Ishikawa (cell line): ENCODE data around the gene LCA5.

ENCODE experiments used
- CEBPB ChIP-seq: IDR thresholded peaks from 2 replicates; pipeline ENCODE4 v1.6.1; 2012
- CREB1 ChIP-seq: IDR thresholded peaks from 2 replicates; pipeline ENCODE4 v1.6.1; 2012; ENCODE audit warnings: low read depth
- EGR1 ChIP-seq: IDR thresholded peaks from 2 replicates; pipeline ENCODE4 v1.6.1; 2012
- EP300 ChIP-seq: IDR thresholded peaks from 2 replicates; pipeline ENCODE4 v1.6.1; 2012; ENCODE audit warnings: borderline replicate concordance
- FOXM1 ChIP-seq: IDR thresholded peaks from 2 replicates; pipeline ENCODE4 v1.6.1; 2012; ENCODE audit warnings: low read depth, borderline replicate concordance
- MAX ChIP-seq: IDR thresholded peaks from 2 replicates; pipeline ENCODE4 v1.6.1; 2012
- NFIC ChIP-seq: IDR thresholded peaks from 2 replicates; pipeline ENCODE4 v1.6.1; 2012
- RAD21 ChIP-seq: IDR thresholded peaks from 2 replicates; pipeline ENCODE4 v1.6.1; 2012; ENCODE audit warnings: low read depth
- TAF1 ChIP-seq: IDR thresholded peaks from 2 replicates; pipeline ENCODE4 v1.6.1; 2012; ENCODE audit warnings: low read depth, mild to moderate bottlenecking
- TCF12 ChIP-seq: IDR thresholded peaks from 2 replicates; pipeline ENCODE4 v1.6.1; 2012; ENCODE audit warnings: low read depth
- TEAD4 ChIP-seq: IDR thresholded peaks from 2 replicates; pipeline ENCODE4 v1.6.1; 2012
- YY1 ChIP-seq: IDR thresholded peaks from 2 replicates; pipeline ENCODE4 v1.6.1; 2012; ENCODE audit warnings: low read depth
- ZBTB7A ChIP-seq: IDR thresholded peaks from 2 replicates; pipeline ENCODE4 v1.6.1; 2012; ENCODE audit warnings: low read depth
- TF ChIP-seq, protein P1 (sequence below): IDR thresholded peaks from 2 replicates; pipeline ENCODE4 v1.6.1; 2012; ENCODE audit warnings: low read depth, mild to moderate bottlenecking
- TF ChIP-seq, protein P2 (sequence below): IDR thresholded peaks from 2 replicates; pipeline ENCODE4 v1.6.1; 2012

The LCA5 gene

GRCh38 chr6:79548304-79548703, 11.1 kb upstream of the LCA5 start:
- TF ChIP-seq RAD21 (no peak), EP300 (no peak), YY1 (no peak), CREB1 (no peak), MAX (no peak), ZBTB7A (no peak)
- TF ChIP-seq, protein P1, sequence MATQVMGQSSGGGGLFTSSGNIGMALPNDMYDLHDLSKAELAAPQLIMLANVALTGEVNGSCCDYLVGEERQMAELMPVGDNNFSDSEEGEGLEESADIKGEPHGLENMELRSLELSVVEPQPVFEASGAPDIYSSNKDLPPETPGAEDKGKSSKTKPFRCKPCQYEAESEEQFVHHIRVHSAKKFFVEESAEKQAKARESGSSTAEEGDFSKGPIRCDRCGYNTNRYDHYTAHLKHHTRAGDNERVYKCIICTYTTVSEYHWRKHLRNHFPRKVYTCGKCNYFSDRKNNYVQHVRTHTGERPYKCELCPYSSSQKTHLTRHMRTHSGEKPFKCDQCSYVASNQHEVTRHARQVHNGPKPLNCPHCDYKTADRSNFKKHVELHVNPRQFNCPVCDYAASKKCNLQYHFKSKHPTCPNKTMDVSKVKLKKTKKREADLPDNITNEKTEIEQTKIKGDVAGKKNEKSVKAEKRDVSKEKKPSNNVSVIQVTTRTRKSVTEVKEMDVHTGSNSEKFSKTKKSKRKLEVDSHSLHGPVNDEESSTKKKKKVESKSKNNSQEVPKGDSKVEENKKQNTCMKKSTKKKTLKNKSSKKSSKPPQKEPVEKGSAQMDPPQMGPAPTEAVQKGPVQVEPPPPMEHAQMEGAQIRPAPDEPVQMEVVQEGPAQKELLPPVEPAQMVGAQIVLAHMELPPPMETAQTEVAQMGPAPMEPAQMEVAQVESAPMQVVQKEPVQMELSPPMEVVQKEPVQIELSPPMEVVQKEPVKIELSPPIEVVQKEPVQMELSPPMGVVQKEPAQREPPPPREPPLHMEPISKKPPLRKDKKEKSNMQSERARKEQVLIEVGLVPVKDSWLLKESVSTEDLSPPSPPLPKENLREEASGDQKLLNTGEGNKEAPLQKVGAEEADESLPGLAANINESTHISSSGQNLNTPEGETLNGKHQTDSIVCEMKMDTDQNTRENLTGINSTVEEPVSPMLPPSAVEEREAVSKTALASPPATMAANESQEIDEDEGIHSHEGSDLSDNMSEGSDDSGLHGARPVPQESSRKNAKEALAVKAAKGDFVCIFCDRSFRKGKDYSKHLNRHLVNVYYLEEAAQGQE = no peak
- TF ChIP-seq, protein P2, sequence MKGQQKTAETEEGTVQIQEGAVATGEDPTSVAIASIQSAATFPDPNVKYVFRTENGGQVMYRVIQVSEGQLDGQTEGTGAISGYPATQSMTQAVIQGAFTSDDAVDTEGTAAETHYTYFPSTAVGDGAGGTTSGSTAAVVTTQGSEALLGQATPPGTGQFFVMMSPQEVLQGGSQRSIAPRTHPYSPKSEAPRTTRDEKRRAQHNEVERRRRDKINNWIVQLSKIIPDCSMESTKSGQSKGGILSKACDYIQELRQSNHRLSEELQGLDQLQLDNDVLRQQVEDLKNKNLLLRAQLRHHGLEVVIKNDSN = no peak

DNA sequence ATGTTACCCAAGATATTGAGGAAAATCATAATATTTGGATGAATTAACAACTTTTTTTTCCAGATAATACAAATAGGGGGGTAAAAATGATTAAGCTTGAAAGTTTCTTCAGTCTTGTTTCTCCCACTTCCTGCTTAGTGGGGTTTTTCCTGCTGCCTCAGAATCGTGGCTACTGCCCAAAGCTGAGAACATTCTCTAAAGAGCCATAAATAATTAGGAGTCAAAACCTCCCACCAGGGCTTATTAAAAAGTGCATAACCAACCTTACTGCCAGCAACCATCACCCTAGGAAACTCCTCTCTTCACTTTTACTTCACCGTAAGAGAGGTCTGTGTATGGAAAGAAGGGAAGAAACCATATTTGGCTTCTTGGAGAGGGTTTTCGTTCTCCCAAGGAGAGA, 9.0 kb upstream of the LCA5 start:
- TF ChIP-seq EGR1 (no peak), RAD21 (no peak), EP300 (no peak), TCF12 (no peak), NFIC (no peak), TAF1 (no peak), FOXM1 (no peak)

- no peak for TF ChIP-seq TEAD4
- TF ChIP-seq FOXM1 = no peak
- TF ChIP-seq, protein P1 = no peak
- no peak for TF ChIP-seq CEBPB
- TF ChIP-seq YY1 = no peak
- no peak for TF ChIP-seq ZBTB7A
- TF ChIP-seq, protein P2 = no peak
- TF ChIP-seq TAF1 = no peak
- TF ChIP-seq TCF12 = no peak
- TF ChIP-seq EP300 = no peak
- no peak for TF ChIP-seq RAD21
- TF ChIP-seq NFIC = no peak
- no peak for TF ChIP-seq CREB1
- TF ChIP-seq EGR1 = no peak
Observed at GRCh38 chr6:79544939-79545450, 7.8 kb upstream of the LCA5 start.

DNA sequence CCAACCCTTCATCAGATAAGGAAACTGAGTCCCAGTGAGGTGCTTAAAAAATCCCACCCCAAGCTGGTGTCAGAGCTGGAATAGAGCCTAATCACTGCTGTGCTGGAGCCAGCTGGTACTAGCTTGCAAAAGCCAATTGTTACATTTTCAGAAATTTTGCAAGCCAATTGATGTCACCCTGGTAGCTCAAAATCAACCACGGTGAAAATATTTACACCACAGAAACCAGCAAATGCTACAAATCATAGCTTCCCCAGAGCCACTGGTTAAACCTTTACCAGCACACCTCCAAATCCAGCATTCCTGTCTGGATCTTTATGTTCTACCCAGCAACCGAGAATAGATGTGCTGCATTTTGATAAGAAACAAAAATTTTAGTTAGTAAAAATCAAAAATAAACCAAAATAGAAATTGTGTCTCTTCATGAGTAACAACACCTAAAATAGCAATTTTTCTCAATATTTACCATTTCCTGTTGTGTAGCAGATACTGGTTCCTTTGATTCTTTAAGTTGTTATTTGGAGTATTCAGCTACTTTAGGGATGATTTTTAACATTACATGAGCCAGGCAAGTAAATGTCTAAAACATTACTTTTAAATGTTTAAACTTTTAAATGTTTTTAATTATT, 7.2 kb upstream of the LCA5 start:
- TF ChIP-seq RAD21 (no peak), TCF12 (no peak), EP300 (no peak), FOXM1 (no peak), TAF1 (no peak), CEBPB (no peak), NFIC (no peak), EGR1 (no peak), YY1 (no peak), TEAD4 (no peak), MAX (no peak), CREB1 (no peak), ZBTB7A (no peak)
- TF ChIP-seq, protein P2 = no peak
- TF ChIP-seq, protein P1 = no peak
